ENCODE data around the gene PEMT. TPM values are rescaled to one million over a fixed set of nuclear protein-coding genes. Genes with fewer than 3 reads are reported as not detected.
"Not testable (repeated sequence)": the region's sequence is repeated elsewhere in the genome, so short reads cannot be mapped to it uniquely, and the experiment has no call there.

The PEMT gene
- total and polyA plus RNA-seq, 3 experiments from 2014 or later, result 31.9 to 42.1 (median 34.6) TPM

- H3K9me3 Mint-ChIP-seq; H3K27me3 Mint-ChIP-seq; H3K4me1 ChIP-seq (ENCODE audit: insufficient read depth, low read length); H3K36me3 Mint-ChIP-seq; H3K9me3 ChIP-seq (ENCODE audit: low read length); H3K36me3 ChIP-seq (ENCODE audit: insufficient read depth, low read length); POLR2A ChIA-PET; H3K27ac ChIP-seq (ENCODE audit: low read depth, low read length); H3K4me3 Mint-ChIP-seq; H3K27me3 ChIP-seq (ENCODE audit: insufficient read depth, low read length, poor library complexity, severe bottlenecking); H3K27ac Mint-ChIP-seq; DNase-seq; H3K4me3 ChIP-seq (ENCODE audit: low read length): not testable (repeated sequence)
- peaks cover 8 to 13% (median 12%) of the 10 kb centered on the region in 3 donors for H3K4me1 Mint-ChIP-seq
- CTCF ChIA-PET, result interaction anchor here (1.5 to 2.1 kb wide), 3 partner anchors 9 to 137 kb away, joined by 4 to 15 read pairs (median 5); partner anchors contain the start of gene RASD1
Measured at GRCh38 chr17:17632690-17633089, 41.2 kb upstream of the PEMT start.

- Histone ChIP-seq H3K9me3 (ENCODE audit: low read length) (no peaks in the 10 kb centered on the region), H3K27ac (ENCODE audit: low read depth, low read length) (peak overlapping the region; percentile 27), H3K4me3 (ENCODE audit: low read length) (peak overlapping the region; percentile 77), H3K4me1 (ENCODE audit: insufficient read depth, low read length) (no peaks in the 10 kb centered on the region), H3K36me3 (ENCODE audit: insufficient read depth, low read length) (no peaks in the 10 kb centered on the region), H3K27me3 (ENCODE audit: insufficient read depth, low read length, poor library complexity, severe bottlenecking) (no peaks in the 10 kb centered on the region)
- Mint-ChIP-seq H3K4me1 (peaks cover 8 to 13% (median 12%) of the 10 kb centered on the region in 3 donors), H3K27ac (peak overlapping the region; percentile 46 to 97 (median 96)), H3K9me3 (no peaks in the 10 kb centered on the region), H3K4me3 (peak overlapping the region; percentile 90 to 96 (median 94)), H3K36me3 (peaks cover 0 to 2% (median 0%) of the 10 kb centered on the region in 3 donors), H3K27me3 (no peaks in the 10 kb centered on the region)
- DNase-seq, result peak; percentile 15 to 52 (median 34)
- ChIA-PET POLR2A (no interaction called here), CTCF (interaction anchor here (0.8 to 1.6 kb wide), 2 partner anchors 132 to 405 kb away, joined by 3 to 8 read pairs; no protein-coding TSS in a partner anchor)
Measured at GRCh38 chr17:17628388-17629008, 37.0 kb upstream of the PEMT start.

GRCh38 chr17:17626840-17627239 lies 35.3 kb upstream of the PEMT start:
- no peak overlapping the region for H3K4me3 Mint-ChIP-seq
- peaks cover 0 to 2% (median 0%) of the 10 kb centered on the region in 3 donors for H3K36me3 Mint-ChIP-seq
- no peaks in the 10 kb centered on the region for H3K27me3 Mint-ChIP-seq
- H3K9me3 Mint-ChIP-seq, result no peaks in the 10 kb centered on the region
- Histone ChIP-seq H3K4me3 (ENCODE audit: low read length) (no peak overlapping the region), H3K27me3 (ENCODE audit: insufficient read depth, low read length, poor library complexity, severe bottlenecking) (no peaks in the 10 kb centered on the region), H3K36me3 (ENCODE audit: insufficient read depth, low read length) (no peaks in the 10 kb centered on the region), H3K9me3 (ENCODE audit: low read length) (no peaks in the 10 kb centered on the region), H3K27ac (ENCODE audit: low read depth, low read length) (no peak overlapping the region), H3K4me1 (ENCODE audit: insufficient read depth, low read length) (no peaks in the 10 kb centered on the region)
- ChIA-PET CTCF (no interaction called here), POLR2A (no interaction called here)
- peaks cover 10 to 13% (median 12%) of the 10 kb centered on the region in 3 donors for H3K4me1 Mint-ChIP-seq
- no peak for DNase-seq
- H3K27ac Mint-ChIP-seq, result peak overlapping the region in 1 of 8 donors; percentile 60

- H3K9me3 ChIP-seq (ENCODE audit: low read length), result no peaks in the 10 kb centered on the region
- ChIA-PET POLR2A (no interaction called here), CTCF (no interaction called here)
- peak overlapping the region in 1 of 7 donors; percentile 23 for H3K4me3 Mint-ChIP-seq
- peak overlapping the region in 1 of 8 donors; percentile 22 for H3K27ac Mint-ChIP-seq
- H3K27ac ChIP-seq (ENCODE audit: low read depth, low read length), result no peak overlapping the region
- H3K27me3 ChIP-seq (ENCODE audit: insufficient read depth, low read length, poor library complexity, severe bottlenecking), result no peaks in the 10 kb centered on the region
- peaks cover 10 to 13% (median 12%) of the 10 kb centered on the region in 3 donors for H3K4me1 Mint-ChIP-seq
- no peaks in the 10 kb centered on the region for H3K36me3 ChIP-seq (ENCODE audit: insufficient read depth, low read length)
- no peaks in the 10 kb centered on the region for H3K4me1 ChIP-seq (ENCODE audit: insufficient read depth, low read length)
- no peak for DNase-seq
- no peaks in the 10 kb centered on the region for H3K9me3 Mint-ChIP-seq
- no peaks in the 10 kb centered on the region for H3K27me3 Mint-ChIP-seq
- H3K36me3 Mint-ChIP-seq, result peaks cover 0 to 2% (median 0%) of the 10 kb centered on the region in 3 donors
- H3K4me3 ChIP-seq (ENCODE audit: low read length), result no peak overlapping the region
Measured at GRCh38 chr17:17626151-17626805, 34.8 kb upstream of the PEMT start.

- H3K4me1 ChIP-seq (ENCODE audit: insufficient read depth, low read length), result no peaks in the 10 kb centered on the region
- no peaks in the 10 kb centered on the region for H3K36me3 ChIP-seq (ENCODE audit: insufficient read depth, low read length)
- H3K4me3 ChIP-seq (ENCODE audit: low read length), result no peak overlapping the region
- H3K9me3 ChIP-seq (ENCODE audit: low read length), result no peaks in the 10 kb centered on the region
- H3K27me3 ChIP-seq (ENCODE audit: insufficient read depth, low read length, poor library complexity, severe bottlenecking), result no peaks in the 10 kb centered on the region
- H3K9me3 Mint-ChIP-seq, result no peaks in the 10 kb centered on the region
- peaks cover 0 to 3% of the 10 kb centered on the region in 2 donors for H3K27me3 Mint-ChIP-seq
- POLR2A ChIA-PET, result no interaction called here
- no peak for DNase-seq
- CTCF ChIA-PET, result interaction anchor here (1.0 to 1.1 kb wide), 2 partner anchors 11 to 128 kb away, joined by 4 read pairs; no protein-coding TSS in a partner anchor
- no peak overlapping the region for H3K4me3 Mint-ChIP-seq
- peaks cover 0 to 2% (median 0%) of the 10 kb centered on the region in 3 donors for H3K36me3 Mint-ChIP-seq
- no peak overlapping the region for H3K27ac ChIP-seq (ENCODE audit: low read depth, low read length)
- H3K27ac Mint-ChIP-seq, result no peak overlapping the region
- peaks cover 10 to 13% (median 12%) of the 10 kb centered on the region in 3 donors for H3K4me1 Mint-ChIP-seq
Measured at GRCh38 chr17:17624741-17625140, 33.2 kb upstream of the PEMT start.

- CTCF ChIA-PET, result interaction anchor here (1.0 kb wide), 1 partner anchor 12 kb away, joined by 4 read pairs; no protein-coding TSS in a partner anchor
- Mint-ChIP-seq H3K36me3 (peaks cover 0 to 2% (median 0%) of the 10 kb centered on the region in 3 donors), H3K27me3 (peaks cover 4 to 6% of the 10 kb centered on the region in 2 donors), H3K27ac (peak overlapping the region in 1 of 8 donors; percentile 65), H3K4me3 (peak overlapping the region in 1 of 7 donors; percentile 5), H3K4me1 (peaks cover 6 to 7% (median 7%) of the 10 kb centered on the region in 3 donors), H3K9me3 (no peaks in the 10 kb centered on the region)
- Histone ChIP-seq H3K36me3 (ENCODE audit: insufficient read depth, low read length) (no peaks in the 10 kb centered on the region), H3K27ac (ENCODE audit: low read depth, low read length) (no peak overlapping the region), H3K4me1 (ENCODE audit: insufficient read depth, low read length) (no peaks in the 10 kb centered on the region), H3K27me3 (ENCODE audit: insufficient read depth, low read length, poor library complexity, severe bottlenecking) (no peaks in the 10 kb centered on the region), H3K9me3 (ENCODE audit: low read length) (no peaks in the 10 kb centered on the region), H3K4me3 (ENCODE audit: low read length) (no peak overlapping the region)
- POLR2A ChIA-PET, result no interaction called here
- DNase-seq, result no peak
Measured at GRCh38 chr17:17623904-17624303, 32.4 kb upstream of the PEMT start.

GRCh38 chr17:17621254-17621653 lies 29.7 kb upstream of the PEMT start:
- POLR2A ChIA-PET, result no interaction called here
- Mint-ChIP-seq H3K27me3 (peaks cover 9 to 10% of the 10 kb centered on the region in 2 donors), H3K4me3 (no peak overlapping the region), H3K27ac (no peak overlapping the region), H3K4me1 (peaks cover 0 to 2% (median 0%) of the 10 kb centered on the region in 3 donors), H3K36me3 (no peaks in the 10 kb centered on the region), H3K9me3 (no peaks in the 10 kb centered on the region)
- Histone ChIP-seq H3K36me3 (ENCODE audit: insufficient read depth, low read length) (no peaks in the 10 kb centered on the region), H3K4me3 (ENCODE audit: low read length) (no peak overlapping the region), H3K27me3 (ENCODE audit: insufficient read depth, low read length, poor library complexity, severe bottlenecking) (no peaks in the 10 kb centered on the region), H3K27ac (ENCODE audit: low read depth, low read length) (no peak overlapping the region), H3K9me3 (ENCODE audit: low read length) (no peaks in the 10 kb centered on the region), H3K4me1 (ENCODE audit: insufficient read depth, low read length) (no peaks in the 10 kb centered on the region)
- DNase-seq, result no peak
- CTCF ChIA-PET, result interaction anchor here (0.9 kb wide), 1 partner anchor 8 kb away, joined by 3 read pairs; no protein-coding TSS in a partner anchor

GRCh38 chr17:17613708-17614114 lies 22.2 kb upstream of the PEMT start:
- peaks cover 5 to 6% of the 10 kb centered on the region in 2 donors for H3K27me3 Mint-ChIP-seq
- no peaks in the 10 kb centered on the region for H3K9me3 ChIP-seq (ENCODE audit: low read length)
- ChIA-PET CTCF (interaction anchor here (1.0 to 1.7 kb wide), 9 partner anchors 18 to 259 kb away, joined by 3 to 14 read pairs (median 5); partner anchors contain the start of gene RASD1), POLR2A (no interaction called here)
- H3K4me3 ChIP-seq (ENCODE audit: low read length), result no peak overlapping the region
- no peak overlapping the region for H3K4me3 Mint-ChIP-seq
- peaks cover 0 to 3% (median 2%) of the 10 kb centered on the region in 3 donors for H3K4me1 Mint-ChIP-seq
- H3K27ac ChIP-seq (ENCODE audit: low read depth, low read length), result no peak overlapping the region
- H3K4me1 ChIP-seq (ENCODE audit: insufficient read depth, low read length), result no peaks in the 10 kb centered on the region
- no peaks in the 10 kb centered on the region for H3K36me3 Mint-ChIP-seq
- H3K27ac Mint-ChIP-seq, result no peak overlapping the region
- H3K27me3 ChIP-seq (ENCODE audit: insufficient read depth, low read length, poor library complexity, severe bottlenecking), result no peaks in the 10 kb centered on the region
- H3K36me3 ChIP-seq (ENCODE audit: insufficient read depth, low read length), result no peaks in the 10 kb centered on the region
- DNase-seq, result peak in 3 of 5 donors; percentile 14 to 34 (median 24)
- no peaks in the 10 kb centered on the region for H3K9me3 Mint-ChIP-seq
